Medulla oblongata (tissue), 1 donor: ENCODE results near the gene TMEM132C.

Experiments used
- DNase-seq: peaks from one replicate; pipeline ENCODE4 v3.0.0-alpha.2; 2015; ENCODE audit errors: extremely low spot score

Gene TMEM132C

DNA sequence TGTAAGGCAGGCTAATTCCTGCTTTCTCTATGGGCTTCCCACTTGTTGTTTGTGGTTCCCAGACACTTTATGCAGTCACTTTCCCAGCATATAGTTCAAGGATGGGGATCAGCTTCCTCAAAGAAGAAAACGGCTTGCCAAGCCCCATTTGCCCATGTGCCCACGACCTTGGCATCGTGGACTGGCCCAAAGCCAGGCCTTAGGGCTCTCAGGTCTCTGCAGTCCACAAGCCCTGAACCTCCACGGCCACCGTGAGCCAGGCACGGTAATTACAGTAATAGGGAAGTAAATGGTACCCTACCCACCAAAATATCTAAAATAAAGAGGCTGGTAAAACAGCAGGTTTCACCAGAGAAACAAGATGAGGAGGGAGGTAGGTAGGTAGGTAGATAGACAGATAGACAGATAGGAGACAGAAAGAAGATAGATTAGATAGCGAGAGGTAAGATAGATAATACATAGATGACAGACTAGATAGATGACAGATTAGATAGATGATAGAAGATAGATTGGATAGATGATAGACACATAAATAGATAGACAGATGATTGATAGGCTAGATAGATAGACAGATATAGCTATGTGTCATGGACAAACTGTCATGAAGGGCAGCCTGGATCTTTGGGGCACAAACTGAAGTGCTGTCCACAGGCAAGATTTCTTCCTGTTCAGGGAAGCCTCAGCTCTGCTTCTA lies 393.7 kb downstream of the TMEM132C start:
- no peak for DNase-seq

- no peak for DNase-seq
Observed at GRCh38 chr12:128661226-128661569, 394.2 kb downstream of the TMEM132C start.

GRCh38 chr12:128662101-128662500 lies 395.1 kb downstream of the TMEM132C start:
- no peak for DNase-seq

DNA sequence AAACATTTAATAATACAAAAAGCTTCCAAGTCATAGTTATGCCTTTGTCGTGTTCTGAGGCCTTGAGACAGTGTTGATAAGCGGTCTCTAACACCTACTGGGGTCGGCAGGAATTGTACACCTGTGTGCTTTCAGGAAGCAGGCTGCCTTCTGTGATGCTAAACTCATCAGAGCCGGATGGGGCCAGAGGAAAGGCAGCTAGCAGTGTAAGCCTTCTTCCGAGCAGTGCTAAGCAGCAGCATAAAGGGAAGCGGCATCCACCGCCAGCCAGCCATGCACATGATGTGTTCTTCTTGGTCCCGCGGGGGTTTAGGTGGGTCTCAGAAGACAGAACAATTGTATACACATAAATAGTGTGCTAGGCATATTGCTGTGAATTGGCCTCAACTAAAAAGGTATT lies 397.5 kb downstream of the TMEM132C start:
- DNase-seq, result no peak

DNA sequence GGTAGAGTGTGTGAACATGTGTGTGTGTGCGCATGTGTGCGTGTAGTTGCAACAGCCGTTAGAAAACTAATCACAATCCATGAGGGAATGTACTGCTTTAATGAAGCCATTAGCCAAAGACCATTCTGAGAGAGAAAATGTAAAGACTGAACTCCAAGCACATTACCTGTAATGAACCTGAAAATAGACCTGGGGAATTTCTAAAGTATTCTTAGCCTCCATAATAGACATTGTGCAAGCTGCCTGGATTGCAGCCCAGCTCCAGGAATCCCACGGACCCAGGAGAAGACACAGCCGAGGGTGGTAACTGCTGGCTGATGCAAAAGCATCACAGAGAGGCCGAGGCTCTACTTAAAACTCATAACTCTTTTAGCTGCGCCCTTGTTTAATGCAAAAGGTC lies 400.2 kb downstream of the TMEM132C start:
- DNase-seq, result no peak

DNA sequence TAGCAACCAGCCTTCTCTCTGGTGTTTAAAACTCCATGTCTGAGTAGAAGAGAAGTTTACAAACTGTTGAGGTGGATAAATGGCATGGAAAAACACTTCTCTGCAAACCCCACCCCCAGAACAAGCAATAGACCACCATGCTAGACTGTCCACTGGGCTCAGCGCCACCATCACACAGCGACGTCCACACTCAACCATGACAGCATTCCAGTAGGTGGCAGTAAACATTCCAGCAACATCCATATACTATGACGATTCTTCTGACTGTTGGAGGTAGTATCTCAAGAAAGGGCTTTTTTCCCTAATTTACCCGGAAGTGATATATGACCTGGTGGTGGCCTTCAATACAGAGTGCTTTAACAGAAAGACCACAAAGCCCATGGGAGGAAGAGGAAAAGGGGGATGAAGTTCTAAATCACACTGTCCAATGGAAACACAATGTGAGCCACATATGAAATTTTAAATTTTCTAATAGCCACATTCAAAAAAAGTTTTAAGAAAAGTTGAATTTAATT lies 404.6 kb downstream of the TMEM132C start:
- DNase-seq, result no peak

GRCh38 chr12:128672428-128672827 lies 405.5 kb downstream of the TMEM132C start:
- DNase-seq, result no peak

- DNase-seq, result no peak
Observed at GRCh38 chr12:128672893-128673292, 405.9 kb downstream of the TMEM132C start.

- no peak for DNase-seq
Observed at GRCh38 chr12:128675576-128675975, 408.6 kb downstream of the TMEM132C start.

DNA sequence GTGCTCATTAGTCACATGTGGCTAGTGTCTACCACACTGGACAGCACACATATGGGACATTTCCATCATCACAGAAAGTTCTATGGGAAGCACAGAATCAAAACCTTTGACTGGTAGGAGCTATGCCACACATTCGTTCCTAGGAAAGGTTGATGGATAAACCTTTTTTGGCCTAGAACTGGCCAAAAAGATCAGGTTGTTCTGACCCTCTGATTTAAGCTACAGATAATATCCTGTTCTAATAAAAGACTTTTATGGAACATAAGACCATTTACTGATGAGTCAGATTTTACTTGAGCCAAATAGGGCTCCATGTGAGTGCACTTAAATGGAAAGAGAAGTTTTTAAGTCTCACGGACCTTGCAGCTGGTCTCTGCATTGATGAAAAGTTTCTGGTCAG lies 413.6 kb downstream of the TMEM132C start:
- no peak for DNase-seq

DNA sequence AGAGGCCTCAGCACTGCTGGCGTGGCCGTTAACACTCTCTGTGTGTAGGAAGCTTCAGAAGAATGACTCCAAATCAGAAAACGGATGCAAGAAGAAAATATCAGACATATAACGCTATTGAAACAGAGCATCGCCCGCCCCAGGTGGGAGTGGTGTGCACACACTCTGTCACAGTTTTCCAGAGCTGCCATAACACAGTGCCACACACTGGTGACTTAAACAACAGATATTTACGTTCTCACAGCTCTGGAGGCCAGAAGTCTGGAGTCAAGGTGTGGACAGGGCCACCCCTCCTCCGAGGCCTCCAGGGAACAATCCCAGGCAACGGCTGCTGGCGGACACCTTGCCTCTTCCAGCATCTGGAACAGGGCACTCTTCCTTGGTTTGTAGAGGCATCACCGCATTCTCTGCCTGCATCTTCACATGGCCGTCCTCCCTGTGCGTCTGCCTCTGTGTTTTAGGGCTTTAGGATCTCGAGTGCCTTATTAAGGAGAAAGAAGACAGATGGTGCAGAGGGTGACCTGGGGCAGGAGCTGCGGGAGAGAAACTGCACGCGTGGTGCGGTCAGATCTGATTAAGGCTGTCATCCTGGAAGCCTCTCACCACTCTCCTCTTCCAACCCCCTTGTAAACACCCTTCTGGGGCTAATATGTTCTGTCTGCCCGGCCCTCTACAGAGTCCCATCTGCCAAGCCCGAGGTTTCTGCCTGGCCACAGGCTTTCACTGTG lies 415.7 kb downstream of the TMEM132C start:
- no peak for DNase-seq

DNA sequence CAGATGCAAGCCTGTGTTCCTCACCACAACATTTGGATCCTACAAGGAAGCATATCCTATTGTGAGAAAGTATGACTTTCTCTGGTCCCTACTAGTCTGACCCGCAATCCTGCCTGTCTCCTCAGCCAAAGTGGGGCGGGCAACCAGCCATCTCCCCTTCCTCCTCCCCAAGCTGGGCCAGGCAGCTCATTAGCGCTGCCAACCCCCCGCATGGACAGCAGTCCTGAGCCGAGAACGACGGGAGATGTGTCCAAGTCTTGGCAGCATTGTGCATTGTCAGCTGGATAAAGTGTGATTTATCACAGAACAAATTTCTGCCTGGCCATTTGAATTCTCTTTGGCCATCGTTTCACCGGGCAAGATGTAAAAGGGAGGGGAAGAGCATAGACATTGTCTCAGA lies 417.4 kb downstream of the TMEM132C start:
- peak; percentile 65 for DNase-seq

GRCh38 chr12:128685903-128686475 lies 419.0 kb downstream of the TMEM132C start:
- DNase-seq, result no peak

DNA sequence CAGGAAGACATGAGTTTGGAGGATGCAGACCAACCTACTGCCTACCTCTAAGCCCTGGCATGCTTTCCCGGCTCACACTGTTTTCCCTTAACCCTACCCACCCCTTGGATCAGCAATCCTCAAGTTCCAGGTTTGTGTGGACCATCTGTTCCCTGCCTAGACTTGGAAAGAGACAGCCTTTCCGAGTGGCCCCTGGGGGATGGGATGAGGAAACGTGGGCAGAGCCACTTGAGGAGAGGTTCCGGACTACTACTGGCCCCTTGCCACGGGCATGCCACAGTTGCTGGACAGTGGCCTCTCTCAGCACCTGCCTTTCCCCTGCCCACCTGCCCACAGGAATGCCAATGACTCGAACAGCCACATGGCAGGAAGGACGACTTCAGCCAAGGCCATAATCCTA lies 420.9 kb downstream of the TMEM132C start:
- DNase-seq, result no peak

GRCh38 chr12:128690641-128691040 lies 423.7 kb downstream of the TMEM132C start:
- DNase-seq, result no peak

- DNase-seq, result no peak
Observed at GRCh38 chr12:128693115-128693514, 426.1 kb downstream of the TMEM132C start.

DNA sequence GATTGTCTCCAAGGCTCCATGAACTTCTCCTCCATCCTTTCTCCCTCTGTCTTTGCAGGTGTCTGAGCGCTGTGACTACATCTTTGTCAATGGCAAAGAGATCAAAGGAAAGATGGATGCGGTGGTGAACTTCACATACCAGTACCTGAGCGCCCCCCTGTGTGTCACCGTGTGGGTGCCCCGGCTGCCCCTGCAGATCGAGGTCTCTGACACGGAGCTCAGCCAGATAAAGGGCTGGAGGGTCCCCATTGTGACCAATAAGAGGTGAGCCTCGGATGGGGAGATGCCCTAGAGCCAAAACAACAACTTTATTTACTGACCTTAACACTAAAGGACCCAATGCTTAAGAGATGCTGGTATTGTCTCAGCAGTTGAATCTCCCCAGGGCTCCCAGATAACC lies 426.8 kb downstream of the TMEM132C start:
- no peak for DNase-seq

DNA sequence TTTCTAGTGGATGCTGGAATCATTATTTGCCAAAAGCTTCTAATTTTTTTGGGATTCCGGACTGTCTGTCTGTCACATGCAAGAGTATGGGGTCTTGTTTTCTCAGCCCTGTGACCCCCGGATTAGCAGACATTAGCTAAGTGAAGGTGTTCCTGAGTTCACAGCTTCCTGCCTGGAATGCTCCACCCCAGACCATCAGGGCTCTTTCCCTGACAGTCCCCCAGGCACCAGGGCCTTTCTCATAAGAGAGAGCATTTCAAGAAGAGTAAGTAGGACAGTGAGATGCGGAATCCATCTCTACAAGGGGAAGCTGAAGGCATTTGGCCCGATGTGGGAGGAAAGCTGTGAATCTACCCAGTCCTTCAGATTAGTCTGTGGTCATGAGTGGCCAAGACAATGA lies 427.5 kb downstream of the TMEM132C start:
- no peak for DNase-seq

DNA sequence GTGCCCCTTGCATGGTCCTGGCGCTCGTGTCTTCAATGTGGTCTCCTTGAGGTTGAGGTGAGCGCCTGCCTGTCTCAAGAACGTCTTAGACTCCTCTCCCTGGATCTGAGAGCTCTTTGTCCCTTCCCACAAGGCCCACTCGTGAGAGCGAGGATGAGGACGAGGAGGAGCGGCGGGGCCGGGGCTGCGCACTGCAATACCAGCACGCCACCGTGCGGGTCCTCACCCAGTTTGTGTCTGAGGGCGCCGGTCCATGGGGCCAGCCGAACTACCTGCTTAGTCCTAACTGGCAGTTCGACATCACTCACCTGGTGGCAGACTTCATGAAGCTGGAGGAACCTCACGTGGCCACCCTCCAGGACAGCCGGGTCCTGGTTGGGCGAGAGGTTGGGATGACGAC lies 428.7 kb downstream of the TMEM132C start:
- DNase-seq, result no peak

- no peak for DNase-seq
Observed at GRCh38 chr12:128698301-128698972, 431.5 kb downstream of the TMEM132C start.

DNA sequence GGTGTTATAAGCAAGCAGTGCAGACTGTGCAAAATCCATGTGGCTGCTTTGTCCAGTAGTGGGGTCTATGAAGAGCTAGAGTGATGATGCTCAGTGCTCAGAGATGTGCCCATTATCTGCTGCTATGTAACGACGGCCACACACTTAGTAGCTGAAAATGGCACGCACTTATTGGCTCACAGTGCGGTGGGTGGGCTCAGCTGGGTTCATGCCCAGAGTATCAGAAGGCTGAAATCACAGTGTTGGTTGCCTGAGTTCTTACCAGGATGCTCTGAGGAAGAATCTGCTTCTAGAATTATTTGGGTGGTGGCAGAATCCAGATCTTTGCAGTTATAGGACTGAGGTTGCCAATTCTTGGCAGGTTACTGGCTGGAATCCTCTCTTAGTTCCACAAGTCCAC lies 432.1 kb downstream of the TMEM132C start:
- DNase-seq, result no peak

DNA sequence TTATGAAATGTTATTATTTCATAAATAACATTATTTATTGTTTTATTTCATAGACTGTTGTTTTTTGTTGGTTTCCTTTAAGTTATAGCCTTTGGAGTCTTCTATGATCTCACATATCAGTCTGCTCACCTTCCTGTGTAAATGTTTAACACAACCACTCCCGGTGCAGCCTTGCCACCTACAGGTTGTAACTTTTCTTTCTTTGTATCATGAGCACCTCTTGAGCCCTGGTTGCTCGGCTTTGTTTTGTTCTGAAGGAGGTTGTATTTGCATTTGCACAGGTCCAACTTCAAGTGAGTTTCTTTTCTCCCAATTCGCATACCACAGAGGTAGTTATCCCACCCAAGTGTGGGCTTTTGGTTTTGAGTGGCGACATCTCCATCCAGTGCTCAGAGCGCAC lies 435.4 kb downstream of the TMEM132C start:
- DNase-seq, result no peak

DNA sequence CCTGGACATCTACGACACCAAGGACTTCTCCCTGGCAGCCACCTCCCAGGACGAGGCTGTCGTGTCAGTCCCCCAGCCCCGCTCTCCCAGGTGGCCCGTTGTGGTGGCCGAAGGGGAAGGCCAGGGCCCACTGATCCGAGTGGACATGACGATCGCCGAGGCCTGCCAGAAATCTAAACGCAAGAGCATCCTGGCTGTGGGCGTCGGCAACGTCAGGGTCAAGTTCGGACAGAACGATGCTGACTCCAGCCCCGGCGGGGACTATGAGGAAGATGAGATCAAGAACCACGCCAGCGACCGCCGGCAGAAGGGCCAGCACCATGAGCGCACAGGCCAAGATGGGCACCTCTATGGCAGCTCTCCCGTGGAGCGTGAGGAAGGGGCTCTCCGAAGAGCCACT lies 438.2 kb downstream of the TMEM132C start:
- no peak for DNase-seq
